ENCODE results near the gene RNF175.
"Not testable (repeated sequence)": the region's sequence is repeated elsewhere in the genome, so short reads cannot be mapped to it uniquely, and the experiment has no call there.

RNF175 gene

DNA sequence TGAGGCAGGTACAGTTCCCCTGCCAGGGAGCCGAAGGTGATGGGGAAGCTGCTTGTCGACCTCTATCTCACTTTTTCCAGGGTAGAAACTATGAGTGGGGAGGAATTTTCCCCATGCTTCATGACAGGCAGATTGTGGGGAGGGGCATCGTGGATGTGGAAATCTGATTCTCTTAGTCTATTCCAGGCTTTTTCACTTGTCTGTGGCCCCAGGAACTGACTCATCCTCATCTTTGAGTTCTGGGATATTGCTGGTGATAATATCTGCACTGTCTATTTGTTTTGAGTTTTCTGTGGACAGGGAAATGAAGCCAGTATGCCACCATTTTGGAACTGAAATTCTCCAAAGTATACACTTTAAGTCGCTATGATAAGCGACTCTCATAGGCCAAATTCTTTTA, 83.3 kb downstream of the RNF175 start:
- DNase-seq (ENCODE audit: insufficient read length, low spot score) (no peak), FAIRE-seq (no peak)
- TF ChIP-seq POLR2A (IDR thresholded peaks at IDR 0.05; ENCODE audit: low read depth, low read length): no peak
- no peak for TF ChIP-seq POU2F2 (IDR thresholded peaks at IDR 0.05; ENCODE audit: low read depth, low read length)
- TF ChIP-seq POLR2AphosphoS5 (IDR thresholded peaks at IDR 0.05; ENCODE audit: low read depth, low read length): no peak
- TF ChIP-seq SPI1 (IDR thresholded peaks at IDR 0.05; ENCODE audit: low read depth, low read length): no peak
- no peak for TF ChIP-seq PAX5 (IDR thresholded peaks at IDR 0.05; ENCODE audit: insufficient read depth, low read length, severe bottlenecking)
- no peak for TF ChIP-seq TAF1 (IDR thresholded peaks at IDR 0.05; ENCODE audit: low read depth, low read length)

DNA sequence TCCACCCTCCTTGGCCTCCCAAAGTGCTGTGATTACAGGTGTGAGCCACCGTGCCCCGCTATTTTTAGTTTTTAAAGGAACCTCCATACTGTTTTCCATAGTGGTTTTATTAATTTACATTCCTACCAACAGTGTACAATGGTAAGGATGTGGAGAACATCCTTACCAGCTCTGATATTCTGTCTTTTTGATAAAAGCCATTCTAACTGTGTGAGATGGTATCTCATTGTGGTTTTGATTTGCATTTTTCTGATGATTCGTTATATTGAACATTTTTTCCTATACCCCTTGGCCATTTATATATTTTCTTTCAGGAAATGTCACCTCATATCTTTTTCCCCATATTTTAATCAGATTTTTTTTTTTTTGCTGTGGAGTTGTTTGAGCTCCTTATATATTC, 90.0 kb downstream of the RNF175 start:
- DNase-seq (ENCODE audit: insufficient read length, low spot score): no peak
- no peak for TF ChIP-seq POU2F2 (IDR thresholded peaks at IDR 0.05; ENCODE audit: low read depth, low read length)
- TF ChIP-seq SPI1 (IDR thresholded peaks at IDR 0.05; ENCODE audit: low read depth, low read length): no peak
- TF ChIP-seq TAF1 (IDR thresholded peaks at IDR 0.05; ENCODE audit: low read depth, low read length): no peak
- TF ChIP-seq POLR2AphosphoS5 (IDR thresholded peaks at IDR 0.05; ENCODE audit: low read depth, low read length): no peak
- no peak for TF ChIP-seq POLR2A (IDR thresholded peaks at IDR 0.05; ENCODE audit: low read depth, low read length)
- no peak for TF ChIP-seq PAX5 (IDR thresholded peaks at IDR 0.05; ENCODE audit: insufficient read depth, low read length, severe bottlenecking)
- no peak for FAIRE-seq

DNA sequence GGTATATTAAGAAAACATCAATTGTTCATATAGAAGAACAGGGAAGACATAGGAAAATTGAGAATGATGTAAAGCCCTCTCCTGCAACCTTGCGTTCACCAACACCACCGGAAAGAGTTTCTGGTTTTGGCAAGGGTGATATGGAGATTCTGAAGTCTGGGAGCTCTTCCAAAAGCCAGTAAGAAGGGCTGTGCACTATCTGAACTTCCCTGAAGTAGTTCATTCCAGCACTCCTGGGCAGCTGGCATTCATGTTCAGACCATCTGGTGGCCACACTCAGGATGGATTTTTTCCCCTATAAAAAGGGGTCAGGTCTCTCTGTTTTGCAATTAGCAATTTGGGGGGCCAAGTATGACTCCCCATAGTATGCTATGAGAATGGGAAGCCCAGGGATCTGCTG, 91.2 kb downstream of the RNF175 start:
- TF ChIP-seq POLR2AphosphoS5 (IDR thresholded peaks at IDR 0.05; ENCODE audit: low read depth, low read length): no peak
- no peak for TF ChIP-seq SPI1 (IDR thresholded peaks at IDR 0.05; ENCODE audit: low read depth, low read length)
- TF ChIP-seq POU2F2 (IDR thresholded peaks at IDR 0.05; ENCODE audit: low read depth, low read length): no peak
- TF ChIP-seq TAF1 (IDR thresholded peaks at IDR 0.05; ENCODE audit: low read depth, low read length): no peak
- TF ChIP-seq PAX5 (IDR thresholded peaks at IDR 0.05; ENCODE audit: insufficient read depth, low read length, severe bottlenecking): no peak
- TF ChIP-seq POLR2A (IDR thresholded peaks at IDR 0.05; ENCODE audit: low read depth, low read length): no peak
- FAIRE-seq (no peak), DNase-seq (ENCODE audit: insufficient read length, low spot score) (no peak)

DNA sequence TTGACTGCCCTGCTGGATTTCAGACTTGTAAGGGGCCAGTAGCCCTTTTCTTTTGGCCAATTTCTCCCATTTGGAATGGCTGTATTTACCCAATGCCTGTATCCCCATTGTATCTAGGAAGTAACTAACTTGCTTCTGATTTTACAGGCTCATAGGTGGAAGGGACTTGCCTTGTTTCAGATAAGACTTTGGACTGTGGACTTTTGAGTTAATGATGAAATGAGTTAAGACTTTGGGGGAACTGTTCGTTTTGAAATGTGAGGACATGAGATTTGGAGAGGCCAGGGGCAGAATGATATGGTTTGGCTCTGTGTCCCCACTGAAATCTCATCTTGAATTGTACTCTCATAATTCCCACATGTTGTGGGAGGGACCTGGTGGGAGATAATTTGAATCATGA, 93.3 kb downstream of the RNF175 start:
- not testable (repeated sequence) for DNase-seq (ENCODE audit: insufficient read length, low spot score); FAIRE-seq

DNA sequence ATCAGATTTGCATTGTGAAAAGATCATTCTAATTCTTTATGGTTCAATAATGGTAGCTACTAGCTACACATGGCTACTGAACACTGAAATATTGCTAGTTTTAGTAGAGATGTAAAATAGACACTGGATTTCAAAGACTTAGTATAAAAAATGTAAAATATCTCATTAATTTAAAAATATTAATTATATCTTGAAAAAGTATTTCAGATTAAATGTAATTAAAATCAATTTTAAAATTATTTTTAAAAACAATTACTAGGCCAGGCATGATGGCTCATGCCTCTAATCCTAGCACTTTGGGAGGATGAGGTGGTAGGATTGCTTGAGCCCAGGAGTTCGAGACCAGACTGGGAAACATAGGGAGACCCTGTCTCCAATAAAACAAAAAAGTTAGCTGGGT, 96.2 kb downstream of the RNF175 start:
- TF ChIP-seq POLR2AphosphoS5 (IDR thresholded peaks at IDR 0.05; ENCODE audit: low read depth, low read length) (no peak), POU2F2 (IDR thresholded peaks at IDR 0.05; ENCODE audit: low read depth, low read length) (no peak), SPI1 (IDR thresholded peaks at IDR 0.05; ENCODE audit: low read depth, low read length) (no peak), POLR2A (IDR thresholded peaks at IDR 0.05; ENCODE audit: low read depth, low read length) (no peak), TAF1 (IDR thresholded peaks at IDR 0.05; ENCODE audit: low read depth, low read length) (no peak)
- FAIRE-seq: no peak

DNA sequence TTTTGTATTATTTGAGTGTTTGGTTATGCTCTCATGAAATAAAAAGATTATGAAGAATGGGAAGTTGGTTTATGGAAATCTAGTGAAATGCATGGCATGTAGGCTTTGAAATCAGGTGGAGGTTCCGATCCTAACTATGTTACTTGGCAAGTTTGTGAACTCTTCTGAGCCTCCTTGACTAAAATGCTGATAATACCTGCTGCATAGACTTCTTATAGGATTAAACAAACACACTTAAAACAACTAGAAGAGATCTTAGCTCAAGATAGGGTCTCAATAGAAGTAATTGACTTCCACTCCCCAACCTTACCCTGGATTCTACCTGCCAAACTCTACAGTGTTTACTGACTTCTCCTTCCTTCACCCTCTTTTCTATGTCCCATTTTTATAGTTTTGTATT, 97.9 kb downstream of the RNF175 start:
- TF ChIP-seq TAF1 (IDR thresholded peaks at IDR 0.05; ENCODE audit: low read depth, low read length) (no peak), POLR2AphosphoS5 (IDR thresholded peaks at IDR 0.05; ENCODE audit: low read depth, low read length) (no peak), SPI1 (IDR thresholded peaks at IDR 0.05; ENCODE audit: low read depth, low read length) (no peak)
- FAIRE-seq: no peak
- DNase-seq (ENCODE audit: insufficient read length, low spot score): no peak

More for the DNA sequence above, 96.2 kb downstream of the RNF175 start:
- no peak for DNase-seq (ENCODE audit: insufficient read length, low spot score)

DNA sequence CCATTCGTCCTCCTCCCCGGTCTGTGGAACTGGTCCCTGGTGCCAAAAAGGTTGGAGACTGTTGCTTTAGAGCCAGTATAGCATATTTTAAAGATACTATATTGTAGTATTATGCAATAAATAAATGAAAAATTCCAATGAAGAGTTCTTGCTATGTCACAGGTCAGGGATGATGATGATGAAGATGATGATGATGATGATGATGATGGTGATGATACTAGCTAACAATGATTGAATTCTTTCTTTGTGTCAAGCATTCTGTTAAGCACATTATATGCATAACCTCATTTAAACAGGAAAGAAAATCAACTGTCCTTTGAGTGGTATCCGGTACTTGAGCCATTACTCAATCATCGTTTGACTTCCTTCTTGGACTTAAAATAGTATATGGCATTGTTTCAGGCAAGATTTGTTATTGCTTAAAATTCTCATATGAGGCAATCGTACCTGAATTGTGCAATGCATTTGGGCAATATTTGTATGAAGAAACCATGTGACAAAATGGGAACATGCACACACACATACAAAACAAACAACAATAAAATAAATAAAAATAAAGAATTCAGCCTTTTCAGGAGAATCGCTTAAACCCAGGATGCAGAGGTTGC, 98.5 kb downstream of the RNF175 start:
- DNase-seq (ENCODE audit: insufficient read length, low spot score): no peak
- TF ChIP-seq SPI1 (IDR thresholded peaks at IDR 0.05; ENCODE audit: low read depth, low read length) (no peak), POLR2A (IDR thresholded peaks at IDR 0.05; ENCODE audit: low read depth, low read length) (no peak), POLR2AphosphoS5 (IDR thresholded peaks at IDR 0.05; ENCODE audit: low read depth, low read length) (no peak), POU2F2 (IDR thresholded peaks at IDR 0.05; ENCODE audit: low read depth, low read length) (no peak), PAX5 (IDR thresholded peaks at IDR 0.05; ENCODE audit: insufficient read depth, low read length, severe bottlenecking) (no peak), TAF1 (IDR thresholded peaks at IDR 0.05; ENCODE audit: low read depth, low read length) (no peak)

More for the DNA sequence above, 98.5 kb downstream of the RNF175 start:
- FAIRE-seq: no peak

Data from GM12891 (cell line).